Measurements from ENCODE around the gene CABYR.

The CABYR gene

DNA sequence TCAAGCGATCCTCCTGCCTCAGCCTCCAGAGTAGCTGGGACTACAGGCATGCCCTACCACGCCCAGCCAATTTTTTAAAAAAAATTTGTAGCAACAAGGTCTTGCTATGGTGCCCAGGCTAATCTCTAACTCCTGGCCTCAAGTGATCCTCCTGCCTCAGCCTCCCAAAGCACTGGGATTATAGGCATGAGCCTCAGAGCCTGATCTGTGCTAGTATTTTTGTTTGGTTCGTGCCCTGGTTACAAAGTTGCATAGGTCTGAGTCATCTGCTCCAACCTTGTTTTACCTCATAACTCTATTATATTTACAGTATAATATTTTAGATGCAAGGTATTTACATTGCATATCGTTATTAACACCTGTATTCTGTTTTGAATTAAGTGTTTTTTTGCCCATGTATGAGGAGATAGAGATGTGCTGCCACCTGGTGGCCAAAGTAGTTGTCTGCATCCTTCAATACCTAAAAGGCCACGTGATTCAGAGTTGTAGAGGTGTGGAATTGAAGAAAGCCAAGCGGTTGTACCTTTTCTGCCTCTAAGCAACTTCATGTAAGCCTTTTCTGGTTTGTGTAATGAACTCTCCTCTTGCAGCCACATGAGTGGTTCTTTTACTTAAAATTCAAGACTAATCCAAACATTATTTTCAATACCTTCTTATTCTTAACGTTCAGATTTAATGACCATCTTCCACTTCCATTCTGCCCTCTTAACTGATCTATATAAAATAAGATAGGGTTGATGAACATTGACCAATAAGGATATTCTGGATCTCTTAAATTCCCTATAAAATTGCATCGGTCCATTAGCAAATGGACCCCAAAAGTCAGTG, 19.9 kb upstream of the CABYR start:
- TF ChIP-seq, protein P1, sequence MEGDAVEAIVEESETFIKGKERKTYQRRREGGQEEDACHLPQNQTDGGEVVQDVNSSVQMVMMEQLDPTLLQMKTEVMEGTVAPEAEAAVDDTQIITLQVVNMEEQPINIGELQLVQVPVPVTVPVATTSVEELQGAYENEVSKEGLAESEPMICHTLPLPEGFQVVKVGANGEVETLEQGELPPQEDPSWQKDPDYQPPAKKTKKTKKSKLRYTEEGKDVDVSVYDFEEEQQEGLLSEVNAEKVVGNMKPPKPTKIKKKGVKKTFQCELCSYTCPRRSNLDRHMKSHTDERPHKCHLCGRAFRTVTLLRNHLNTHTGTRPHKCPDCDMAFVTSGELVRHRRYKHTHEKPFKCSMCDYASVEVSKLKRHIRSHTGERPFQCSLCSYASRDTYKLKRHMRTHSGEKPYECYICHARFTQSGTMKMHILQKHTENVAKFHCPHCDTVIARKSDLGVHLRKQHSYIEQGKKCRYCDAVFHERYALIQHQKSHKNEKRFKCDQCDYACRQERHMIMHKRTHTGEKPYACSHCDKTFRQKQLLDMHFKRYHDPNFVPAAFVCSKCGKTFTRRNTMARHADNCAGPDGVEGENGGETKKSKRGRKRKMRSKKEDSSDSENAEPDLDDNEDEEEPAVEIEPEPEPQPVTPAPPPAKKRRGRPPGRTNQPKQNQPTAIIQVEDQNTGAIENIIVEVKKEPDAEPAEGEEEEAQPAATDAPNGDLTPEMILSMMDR (IDR thresholded peaks at IDR 0.05), result peak; percentile 95
- no peaks in the 10 kb centered on the region for H3K4me1 ChIP-seq
- H3K4me3 ChIP-seq (ENCODE audit: low read depth, low read length), result no peak overlapping the region
- H2AFZ ChIP-seq, result no peak overlapping the region
- H3K79me2 ChIP-seq, result no peaks in the 10 kb centered on the region
- H3K36me3 ChIP-seq (ENCODE audit: control insufficient read depth, insufficient read depth, low read length), result no peaks in the 10 kb centered on the region
- no peak overlapping the region for H3K27ac ChIP-seq
- H3K4me2 ChIP-seq (ENCODE audit: low read length), result no peak overlapping the region
- H3K27me3 ChIP-seq (ENCODE audit: control insufficient read depth, insufficient read depth, low read length), result no peaks in the 10 kb centered on the region
- H3K9ac ChIP-seq, result no peak overlapping the region
- no peaks in the 10 kb centered on the region for H3K9me3 ChIP-seq (ENCODE audit: control insufficient read depth, low read length)

DNA sequence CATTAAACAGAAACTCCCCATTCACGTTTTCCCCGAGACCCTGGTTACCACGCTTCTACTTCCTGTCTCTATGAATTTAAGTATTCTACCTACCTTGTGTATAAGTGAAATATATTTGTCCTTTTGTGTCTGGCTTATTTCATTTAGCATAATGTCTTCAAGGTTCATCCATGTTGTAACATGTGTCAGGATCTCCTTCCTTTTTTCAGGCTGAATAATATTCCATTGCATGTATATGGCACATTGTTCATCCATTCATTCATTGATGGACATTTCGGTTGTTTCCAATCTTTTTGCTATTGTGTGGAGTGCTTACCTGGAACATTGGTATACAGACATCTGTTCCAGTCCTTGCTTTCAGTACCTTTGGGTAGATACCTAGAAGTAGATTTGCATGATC, 18.2 kb upstream of the CABYR start:
- no peaks in the 10 kb centered on the region for H3K9me3 ChIP-seq (ENCODE audit: control insufficient read depth, low read length)
- H2AFZ ChIP-seq, result no peak overlapping the region
- no peak overlapping the region for H3K9ac ChIP-seq
- no peaks in the 10 kb centered on the region for H3K4me1 ChIP-seq
- no peaks in the 10 kb centered on the region for H3K27me3 ChIP-seq (ENCODE audit: control insufficient read depth, insufficient read depth, low read length)
- no peak overlapping the region for H3K4me2 ChIP-seq (ENCODE audit: low read length)
- H3K27ac ChIP-seq, result no peak overlapping the region
- TF ChIP-seq, protein P1 (IDR thresholded peaks at IDR 0.05), result no peak
- no peak overlapping the region for H3K4me3 ChIP-seq (ENCODE audit: low read depth, low read length)
- H3K36me3 ChIP-seq (ENCODE audit: control insufficient read depth, insufficient read depth, low read length), result no peaks in the 10 kb centered on the region
- no peaks in the 10 kb centered on the region for H3K79me2 ChIP-seq

DNA sequence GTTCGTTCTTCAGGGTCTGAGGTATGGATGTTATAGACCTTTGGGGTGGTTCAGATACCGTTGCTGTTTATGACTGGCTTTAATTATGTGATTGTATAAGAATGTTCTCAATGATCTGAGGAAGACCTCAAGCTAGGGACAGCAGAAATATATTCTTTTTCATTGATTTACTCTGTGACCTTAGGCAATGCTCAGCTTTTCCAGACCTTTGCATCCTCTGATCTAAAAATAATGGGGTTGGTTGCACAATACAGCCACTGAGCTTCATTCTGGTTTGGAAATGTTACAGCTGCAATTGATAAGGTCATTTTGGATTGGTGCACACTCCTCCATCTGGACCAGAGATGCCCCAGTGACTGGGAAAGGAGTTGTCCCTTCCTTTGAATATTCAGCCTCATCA, 17.2 kb upstream of the CABYR start:
- Histone ChIP-seq H3K27me3 (ENCODE audit: control insufficient read depth, insufficient read depth, low read length) (no peaks in the 10 kb centered on the region), H3K36me3 (ENCODE audit: control insufficient read depth, insufficient read depth, low read length) (no peaks in the 10 kb centered on the region)
- TF ChIP-seq, protein P1 (IDR thresholded peaks at IDR 0.05), result no peak

DNA sequence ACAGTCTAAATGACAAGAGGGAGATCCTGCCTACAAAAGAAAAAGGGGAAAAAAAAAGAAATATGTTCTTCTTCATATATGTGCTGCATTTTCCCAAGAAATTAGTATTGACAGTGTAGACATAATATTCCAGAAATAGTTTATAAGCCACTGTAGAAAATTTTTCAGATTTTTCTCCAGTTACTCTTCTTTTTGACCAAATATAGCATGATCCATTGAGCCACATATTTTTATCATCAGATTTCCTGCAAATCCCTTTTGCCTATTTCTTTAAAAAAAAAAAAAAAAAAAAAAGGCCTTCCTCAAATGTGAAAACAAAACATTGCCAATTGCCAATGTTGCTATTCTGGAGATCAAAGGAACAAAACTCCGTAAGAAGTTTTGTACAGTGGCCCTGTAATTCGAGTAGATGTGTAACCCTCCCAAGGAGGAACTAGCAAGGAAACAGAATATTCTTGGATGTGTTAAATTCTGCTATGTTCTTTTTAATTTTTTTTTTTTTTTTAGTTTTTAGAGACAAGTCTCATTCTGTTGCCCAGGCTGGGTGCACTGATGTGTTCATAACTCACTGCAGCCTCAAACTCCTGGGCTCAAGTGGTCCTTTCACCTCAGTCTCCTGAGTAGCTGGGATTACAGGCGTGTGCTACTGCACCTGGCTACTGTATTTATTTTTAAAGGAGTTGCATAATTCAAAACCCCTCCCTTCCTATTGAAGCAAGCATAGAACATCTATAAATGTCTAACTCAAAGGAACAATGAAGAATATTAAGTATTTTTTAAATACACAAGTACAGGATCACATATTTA, 12.5 kb upstream of the CABYR start:
- TF ChIP-seq, protein P1 (IDR thresholded peaks at IDR 0.05), result no peak
- H3K4me2 ChIP-seq (ENCODE audit: low read length), result no peak overlapping the region
- H2AFZ ChIP-seq, result no peak overlapping the region
- no peaks in the 10 kb centered on the region for H3K4me1 ChIP-seq
- H3K9me3 ChIP-seq (ENCODE audit: control insufficient read depth, low read length), result no peaks in the 10 kb centered on the region
- H3K9ac ChIP-seq, result no peak overlapping the region
- no peaks in the 10 kb centered on the region for H3K79me2 ChIP-seq
- H3K36me3 ChIP-seq (ENCODE audit: control insufficient read depth, insufficient read depth, low read length), result no peaks in the 10 kb centered on the region
- no peaks in the 10 kb centered on the region for H3K27me3 ChIP-seq (ENCODE audit: control insufficient read depth, insufficient read depth, low read length)
- no peak overlapping the region for H3K4me3 ChIP-seq (ENCODE audit: low read depth, low read length)
- no peak overlapping the region for H3K27ac ChIP-seq

More for the DNA sequence above, 17.2 kb upstream of the CABYR start:
- H3K4me3 ChIP-seq (ENCODE audit: low read depth, low read length), result no peak overlapping the region
- H3K9me3 ChIP-seq (ENCODE audit: control insufficient read depth, low read length), result no peaks in the 10 kb centered on the region
- H3K79me2 ChIP-seq, result no peaks in the 10 kb centered on the region
- no peaks in the 10 kb centered on the region for H3K4me1 ChIP-seq
- no peak overlapping the region for H3K4me2 ChIP-seq (ENCODE audit: low read length)
- H2AFZ ChIP-seq, result no peak overlapping the region
- no peak overlapping the region for H3K9ac ChIP-seq
- H3K27ac ChIP-seq, result no peak overlapping the region

Measured in parathyroid adenoma (tissue), 2 donors.